Trophoblast cell (in vitro differentiated cells and primary cell): Measurements from ENCODE around the gene GBE1.

Source experiments
- DNase-seq, 2 donors: peaks; one replicate each; pipeline ENCODE4 v3.0.0-alpha.2; 2016
- H2AFZ ChIP-seq: 2 replicates; pipeline ENCODE4 v1.6.1; 2013; ENCODE audit warnings: low read length, moderate library complexity, mild to moderate bottlenecking; ENCODE audit not compliant: insufficient read depth, poor library complexity
- H2AK5ac ChIP-seq: 2 replicates; pipeline ENCODE4 v1.6.1; 2013; ENCODE audit warnings: mild to moderate bottlenecking, low read length
- H2BK120ac ChIP-seq: 2 replicates; pipeline ENCODE4 v1.6.1; 2013; ENCODE audit warnings: low read length, mild to moderate bottlenecking, moderate library complexity; ENCODE audit not compliant: insufficient read depth, poor library complexity
- H2BK12ac ChIP-seq: 2 replicates; pipeline ENCODE4 v1.6.1; 2013; ENCODE audit warnings: mild to moderate bottlenecking, low read length, moderate library complexity
- H2BK5ac ChIP-seq: 2 replicates; pipeline ENCODE4 v1.6.1; 2013; ENCODE audit warnings: low read length, low read depth, moderate library complexity, mild to moderate bottlenecking; ENCODE audit not compliant: poor library complexity
- H3K14ac ChIP-seq: 2 replicates; pipeline ENCODE4 v1.6.1; 2013; ENCODE audit warnings: mild to moderate bottlenecking, low read length
- H3K18ac ChIP-seq: 2 replicates; pipeline ENCODE4 v1.6.1; 2013; ENCODE audit warnings: mild to moderate bottlenecking, low read length
- H3K23ac ChIP-seq: 2 replicates; pipeline ENCODE4 v1.6.1; 2013; ENCODE audit warnings: low read length
- H3K27ac ChIP-seq: 2 replicates; pipeline ENCODE4 v1.5.1; 2013; ENCODE audit warnings: low read depth, mild to moderate bottlenecking, inconsistent platforms, low read length, moderate library complexity
- H3K27me3 ChIP-seq: 2 replicates; pipeline ENCODE4 v1.6.1; 2013; ENCODE audit warnings: inconsistent platforms, mild to moderate bottlenecking, low read length, moderate library complexity; ENCODE audit not compliant: insufficient read depth
- H3K36me3 ChIP-seq, 2 experiments: 1 replicate in 1 of 2; 2 replicates in 1 of 2; pipeline ENCODE4 v1.6.1; 2013; ENCODE audit warnings: low read length in 2 of 2, mild to moderate bottlenecking in 2 of 2, moderate library complexity in 1 of 2; ENCODE audit not compliant: insufficient read depth in 2 of 2, control insufficient read depth in 1 of 2
- H3K4ac ChIP-seq: 2 replicates; pipeline ENCODE4 v1.6.1; 2013; ENCODE audit warnings: low read depth, mild to moderate bottlenecking, low read length, moderate library complexity
- H3K4me1 ChIP-seq, 2 experiments: 1 replicate in 1 of 2; 2 replicates in 1 of 2; pipeline ENCODE4 v1.6.1; 2013; ENCODE audit warnings: low read length in 2 of 2, mild to moderate bottlenecking in 2 of 2, moderate library complexity in 1 of 2; ENCODE audit not compliant: insufficient read depth in 2 of 2, control insufficient read depth in 1 of 2
- H3K4me2 ChIP-seq: 2 replicates; pipeline ENCODE4 v1.6.1; 2013; ENCODE audit warnings: inconsistent platforms, mild to moderate bottlenecking, low read length, moderate library complexity
- H3K4me3 ChIP-seq: 2 replicates; pipeline ENCODE4 v1.5.1; 2013; ENCODE audit warnings: mild to moderate bottlenecking, low read depth, low read length, inconsistent platforms
- H3K79me1 ChIP-seq: one replicate; pipeline ENCODE4 v1.6.1; 2013; ENCODE audit warnings: low read length
- H3K79me2 ChIP-seq: 2 replicates; pipeline ENCODE4 v1.6.1; 2013; ENCODE audit warnings: low read length, mild to moderate bottlenecking; ENCODE audit not compliant: control insufficient read depth, insufficient read depth, poor library complexity
- H3K9ac ChIP-seq: 2 replicates; pipeline ENCODE4 v1.6.1; 2013; ENCODE audit warnings: mild to moderate bottlenecking, low read length
- H3K9me3 ChIP-seq: 2 replicates; pipeline ENCODE4 v1.6.1; 2013; ENCODE audit warnings: low read depth, mild to moderate bottlenecking, control low read depth, inconsistent platforms, low read length; ENCODE audit not compliant: insufficient read depth
- H4K12ac ChIP-seq: 2 replicates; pipeline ENCODE4 v1.6.1; 2013; ENCODE audit warnings: low read depth, mild to moderate bottlenecking, low read length, moderate library complexity
- H4K8ac ChIP-seq: 2 replicates; pipeline ENCODE4 v1.6.1; 2013; ENCODE audit warnings: low read depth, mild to moderate bottlenecking, low read length, moderate library complexity
- H4K91ac ChIP-seq: one replicate; pipeline ENCODE4 v1.6.1; 2013; ENCODE audit warnings: low read depth, mild to moderate bottlenecking, low read length, moderate library complexity
- WGBS: extraction: QIAGEN DNeasy Blood & Tissue Kit; methylation state at CpG from one replicate; pipeline ENCODE4 v1.1.7; 2013; ENCODE audit warnings: missing lambda C conversion rate; ENCODE audit not compliant: insufficient read length, insufficient coverage; ENCODE audit errors: extremely low coverage; 5-methylcytosine and 5-hydroxymethylcytosine counted together

The GBE1 gene

GRCh38 chr3:81549388-81549787, 212.1 kb downstream of the GBE1 start:
- Histone ChIP-seq H3K14ac (no peak overlapping the region), H3K79me1 (no peaks in the 10 kb centered on the region), H2BK12ac (no peak overlapping the region), H4K8ac (no peak overlapping the region), H3K4me2 (no peak overlapping the region), H3K27ac (no peak overlapping the region), H2AFZ (no peak overlapping the region), H2BK5ac (no peak overlapping the region), H3K23ac (no peak overlapping the region), H3K27me3 (no peaks in the 10 kb centered on the region), H3K79me2 (no peaks in the 10 kb centered on the region), H3K4me1 (no peaks in the 10 kb centered on the region), H3K36me3 (no peaks in the 10 kb centered on the region), H3K4me3 (no peak overlapping the region), H2AK5ac (no peak overlapping the region), H4K91ac (no peak overlapping the region), H3K9ac (no peak overlapping the region), H4K12ac (no peak overlapping the region), H2BK120ac (no peak overlapping the region), H3K18ac (no peak overlapping the region), H3K4ac (no peak overlapping the region), H3K9me3 (no peaks in the 10 kb centered on the region)
- no peak for DNase-seq
- WGBS = no CpG with 5 or more reads among the region's 1 CpG

GRCh38 chr3:81545572-81545971, 215.9 kb downstream of the GBE1 start:
- H3K4me1 ChIP-seq = no peaks in the 10 kb centered on the region
- no CpG with 5 or more reads among the region's 2 CpGs for WGBS
- H3K23ac ChIP-seq = no peak overlapping the region
- no peak overlapping the region for H2BK120ac ChIP-seq
- no peak overlapping the region for H3K4ac ChIP-seq
- H3K27ac ChIP-seq = no peak overlapping the region
- H3K79me1 ChIP-seq = no peaks in the 10 kb centered on the region
- H2AK5ac ChIP-seq = no peak overlapping the region
- no peak overlapping the region for H2BK12ac ChIP-seq
- no peaks in the 10 kb centered on the region for H3K79me2 ChIP-seq
- no peak overlapping the region for H3K4me3 ChIP-seq
- H3K14ac ChIP-seq = no peak overlapping the region
- DNase-seq = peak; percentile 2 to 15
- no peak overlapping the region for H4K91ac ChIP-seq
- no peak overlapping the region for H4K8ac ChIP-seq
- H3K4me2 ChIP-seq = no peak overlapping the region
- no peak overlapping the region for H2BK5ac ChIP-seq
- H4K12ac ChIP-seq = no peak overlapping the region
- H3K36me3 ChIP-seq = no peaks in the 10 kb centered on the region
- H3K9ac ChIP-seq = no peak overlapping the region
- H3K9me3 ChIP-seq = no peaks in the 10 kb centered on the region
- H3K27me3 ChIP-seq = no peaks in the 10 kb centered on the region
- no peak overlapping the region for H3K18ac ChIP-seq
- H2AFZ ChIP-seq = no peak overlapping the region

- Histone ChIP-seq H3K4ac (no peak overlapping the region), H2BK5ac (no peak overlapping the region), H4K91ac (no peak overlapping the region), H2BK12ac (no peak overlapping the region), H4K12ac (no peak overlapping the region), H4K8ac (no peak overlapping the region), H3K9ac (no peak overlapping the region), H3K79me2 (no peaks in the 10 kb centered on the region), H3K4me3 (no peak overlapping the region), H3K4me1 (no peaks in the 10 kb centered on the region), H2BK120ac (no peak overlapping the region), H3K14ac (no peak overlapping the region), H2AFZ (no peak overlapping the region), H2AK5ac (no peak overlapping the region), H3K9me3 (no peaks in the 10 kb centered on the region), H3K23ac (no peak overlapping the region), H3K18ac (no peak overlapping the region), H3K27ac (no peak overlapping the region), H3K4me2 (no peak overlapping the region), H3K27me3 (no peaks in the 10 kb centered on the region), H3K36me3 (no peaks in the 10 kb centered on the region), H3K79me1 (no peaks in the 10 kb centered on the region)
- no peak for DNase-seq
- WGBS = no CpG with 5 or more reads among the region's 4 CpGs
Observed at GRCh38 chr3:81544385-81544784, 217.1 kb downstream of the GBE1 start.

DNA sequence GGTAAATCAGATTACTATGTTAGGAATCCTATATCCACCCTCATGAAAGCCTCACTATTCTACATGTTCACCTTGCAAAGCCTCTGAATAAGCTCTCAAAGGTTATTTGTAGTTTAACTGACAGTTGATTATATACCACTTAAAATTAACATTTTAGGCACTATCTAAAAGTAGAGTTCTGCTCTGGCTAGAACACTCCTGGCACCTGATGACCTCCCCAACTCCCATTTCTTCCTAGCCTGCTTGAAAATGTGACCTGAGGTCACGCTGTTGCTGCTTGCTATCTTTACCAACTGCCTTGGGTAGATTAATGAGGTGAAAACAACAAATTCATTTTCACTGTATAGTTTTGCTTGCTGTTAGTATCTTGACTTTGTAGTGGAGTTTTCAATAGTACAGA, 220.7 kb downstream of the GBE1 start:
- Histone ChIP-seq H3K4me1 (no peaks in the 10 kb centered on the region), H2BK5ac (no peak overlapping the region), H3K18ac (no peak overlapping the region), H3K14ac (no peak overlapping the region), H3K9me3 (no peaks in the 10 kb centered on the region), H2BK12ac (no peak overlapping the region), H4K8ac (no peak overlapping the region), H4K12ac (no peak overlapping the region), H3K27ac (no peak overlapping the region), H3K4me3 (no peak overlapping the region), H3K4ac (no peak overlapping the region), H4K91ac (no peak overlapping the region), H3K79me2 (no peaks in the 10 kb centered on the region), H3K4me2 (no peak overlapping the region), H2AFZ (no peak overlapping the region), H3K27me3 (no peaks in the 10 kb centered on the region), H2AK5ac (no peak overlapping the region), H3K23ac (no peak overlapping the region), H3K36me3 (no peaks in the 10 kb centered on the region), H3K9ac (no peak overlapping the region), H2BK120ac (no peak overlapping the region), H3K79me1 (no peaks in the 10 kb centered on the region)
- no CpG with 5 or more reads among the region's 1 CpG for WGBS
- no peak for DNase-seq
